ENCODE results near the gene CLASP1. TPM values are rescaled to one million over a fixed set of nuclear protein-coding genes. Genes with fewer than 3 reads are reported as not detected.
"Not testable (repeated sequence)": the region's sequence is repeated elsewhere in the genome, so short reads cannot be mapped to it uniquely, and the experiment has no call there.

Gene CLASP1
- total RNA-seq, 1 experiment from 2014 or later, result 30.8 TPM

DNA sequence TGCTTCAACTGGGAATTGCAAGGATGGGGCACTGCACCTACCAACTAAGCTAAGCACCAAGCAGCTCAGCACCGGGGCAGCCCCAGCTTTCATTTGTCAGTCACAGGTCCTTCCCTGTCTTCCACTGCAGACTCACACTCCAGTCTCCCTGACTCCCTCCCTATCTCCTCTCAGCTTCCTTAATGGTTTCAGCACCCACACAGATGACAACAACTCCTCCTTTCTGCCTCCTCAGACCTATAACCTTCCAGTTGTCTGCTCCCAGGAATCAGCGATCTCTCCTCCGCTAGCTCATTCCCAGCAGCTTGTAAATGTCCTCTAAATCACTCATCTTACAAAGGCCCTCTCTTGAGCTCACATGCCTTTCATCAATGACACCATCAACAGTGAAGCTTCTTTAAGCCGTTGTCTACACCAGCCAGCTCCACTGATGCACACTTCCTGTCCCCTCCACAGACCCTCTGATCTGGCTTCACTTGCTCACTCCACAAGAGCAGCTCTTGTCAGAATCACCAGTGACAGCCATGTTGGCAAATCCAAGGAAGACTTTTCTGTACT is 32.1 kb downstream of the CLASP1 start:
- DNase-seq (ENCODE audit: low read depth), result peak; percentile 67

DNA sequence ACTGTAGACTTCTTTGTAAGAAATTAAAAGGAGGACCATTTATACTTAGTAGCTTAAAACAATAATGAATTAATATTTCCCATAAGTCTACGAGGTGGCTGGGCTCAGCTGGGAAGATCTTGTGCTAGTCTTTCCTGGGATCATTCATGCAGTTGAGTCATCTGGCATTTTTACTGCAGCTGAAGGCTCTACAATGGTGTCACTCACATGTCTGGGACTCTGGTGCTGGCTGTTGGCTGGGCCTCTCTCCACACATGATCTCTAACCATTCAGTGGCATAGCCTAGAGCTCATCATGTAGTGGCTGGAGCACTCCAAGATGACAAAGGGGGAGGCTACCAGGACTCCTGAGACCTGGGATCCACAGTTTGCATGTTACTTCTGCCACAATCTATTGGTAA is 35.5 kb downstream of the CLASP1 start:
- peak; percentile 36 for DNase-seq (ENCODE audit: low read depth)

- no peak for DNase-seq (ENCODE audit: low read depth)
Observed at GRCh38 chr2:121613152-121613551, 36.1 kb downstream of the CLASP1 start.

DNA sequence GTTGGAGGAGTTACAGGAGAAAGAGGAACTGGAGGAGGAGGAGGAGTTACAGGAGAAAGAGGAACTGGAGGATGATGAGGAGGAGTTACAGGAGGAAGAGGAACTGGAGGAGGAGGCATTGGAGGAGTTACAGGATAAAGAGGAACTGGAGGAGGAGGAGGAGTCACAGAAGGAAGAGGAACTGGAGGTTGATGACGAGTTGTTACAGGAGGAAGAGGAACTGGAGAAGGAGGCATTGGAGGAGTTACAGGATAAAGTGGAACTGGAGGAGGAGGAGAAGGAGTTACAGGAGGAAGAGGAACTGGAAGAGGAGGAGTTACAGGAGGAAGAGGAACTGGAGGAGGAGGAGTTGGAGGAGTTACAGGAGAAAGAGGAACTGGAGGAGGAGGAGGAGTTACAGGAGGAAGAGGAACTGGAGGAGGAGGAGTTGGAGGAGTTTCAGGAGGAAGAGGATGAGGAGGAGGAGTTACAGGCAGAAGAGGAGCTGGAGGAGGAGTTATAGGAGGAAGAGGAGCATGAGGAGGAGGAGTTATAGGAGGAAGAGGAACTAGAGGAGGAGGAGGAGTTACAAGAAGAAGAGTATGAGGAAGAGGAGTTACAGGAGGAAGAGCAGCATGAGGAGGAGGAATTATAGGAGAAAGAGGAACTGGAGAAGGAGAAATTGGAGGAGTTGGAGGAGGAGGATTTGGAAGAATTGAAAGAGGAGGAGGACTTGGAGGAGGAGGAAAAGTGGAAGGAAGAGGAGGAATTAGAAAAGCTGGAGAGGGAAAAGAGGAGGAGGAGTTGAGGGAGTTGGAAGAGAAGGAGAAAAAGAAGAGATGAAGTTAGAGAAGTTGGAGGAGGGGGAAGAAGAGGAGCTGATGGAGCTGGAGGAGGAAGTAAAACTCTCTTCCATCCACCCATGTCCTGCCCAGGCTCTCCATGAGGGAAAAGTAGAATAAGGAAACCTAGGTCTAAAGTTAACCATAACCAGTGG is 37.2 kb downstream of the CLASP1 start:
- no peak for DNase-seq (ENCODE audit: low read depth)

GRCh38 chr2:121611048-121611649 is 38.1 kb downstream of the CLASP1 start:
- DNase-seq (ENCODE audit: low read depth), result not testable (repeated sequence)

GRCh38 chr2:121610487-121610874 is 38.8 kb downstream of the CLASP1 start:
- DNase-seq (ENCODE audit: low read depth), result not testable (repeated sequence)

GRCh38 chr2:121608967-121609366 is 40.3 kb downstream of the CLASP1 start:
- no peak for DNase-seq (ENCODE audit: low read depth)

GRCh38 chr2:121608367-121608766 is 40.9 kb downstream of the CLASP1 start:
- DNase-seq (ENCODE audit: low read depth), result no peak

DNA sequence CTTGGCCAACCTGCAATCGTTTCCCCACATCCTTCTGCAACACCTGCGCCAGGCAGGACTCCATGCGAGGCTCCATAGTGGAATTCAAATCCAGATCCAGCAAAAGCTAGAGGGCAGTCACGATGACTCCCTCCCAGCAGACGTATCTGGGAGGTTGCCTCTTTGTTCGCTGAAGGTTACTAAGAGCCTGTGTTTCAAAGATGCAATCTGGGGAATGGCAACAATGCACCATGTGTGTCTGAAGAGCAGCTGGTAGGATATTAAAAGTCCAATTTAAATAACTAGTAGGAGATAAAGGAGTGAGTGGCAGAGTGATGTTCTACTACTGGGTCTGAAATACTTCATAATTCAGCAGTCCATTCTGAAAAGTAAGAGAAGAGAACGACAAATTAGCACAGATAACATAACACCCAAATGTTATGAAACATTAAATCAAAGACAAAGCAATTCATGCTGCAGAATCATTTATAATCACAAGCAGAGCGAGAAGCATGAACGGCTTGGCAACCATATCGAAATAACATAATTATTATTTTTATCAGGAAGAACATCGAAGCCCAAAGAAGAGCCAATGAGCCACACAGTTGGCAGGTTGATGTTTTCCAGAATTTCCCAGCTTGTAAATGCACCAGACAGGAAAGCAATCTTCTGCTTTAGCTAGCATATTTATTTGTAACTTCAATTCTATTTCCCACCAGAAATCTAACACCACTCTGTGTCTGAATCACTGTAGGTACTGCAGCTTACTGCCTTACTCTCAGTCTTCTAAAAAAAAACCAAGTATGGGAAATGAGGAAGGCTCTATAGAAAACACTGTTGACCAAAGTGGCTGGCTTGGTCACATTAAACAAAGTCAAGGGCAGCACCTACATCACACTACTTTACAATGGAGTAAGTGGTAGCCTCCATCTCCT is 43.2 kb downstream of the CLASP1 start:
- DNase-seq (ENCODE audit: low read depth), result no peak

DNA sequence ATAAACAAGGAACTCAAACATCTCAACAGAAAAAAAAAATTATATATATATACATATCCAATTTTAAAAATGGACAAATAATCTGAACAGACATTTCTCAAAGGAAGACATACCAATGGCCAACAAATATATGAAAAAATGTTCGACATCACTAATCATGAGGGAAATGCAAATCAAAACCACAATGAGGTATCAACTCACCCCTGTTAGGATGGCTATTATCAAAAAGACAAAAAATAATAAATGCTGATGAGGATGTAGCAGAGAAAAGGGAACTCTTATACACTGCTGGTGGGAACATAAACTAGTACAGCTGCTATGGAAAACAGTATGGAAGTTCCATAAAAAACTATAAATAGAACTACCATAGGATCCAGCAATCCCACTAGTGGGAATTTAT is 46.1 kb downstream of the CLASP1 start:
- no peak for DNase-seq (ENCODE audit: low read depth)

- peak; percentile 54 for DNase-seq (ENCODE audit: low read depth)
Observed at GRCh38 chr2:121599963-121600651, 49.2 kb downstream of the CLASP1 start.

- no peak for DNase-seq (ENCODE audit: low read depth)
Observed at GRCh38 chr2:121598087-121598486, 51.2 kb downstream of the CLASP1 start.

DNA sequence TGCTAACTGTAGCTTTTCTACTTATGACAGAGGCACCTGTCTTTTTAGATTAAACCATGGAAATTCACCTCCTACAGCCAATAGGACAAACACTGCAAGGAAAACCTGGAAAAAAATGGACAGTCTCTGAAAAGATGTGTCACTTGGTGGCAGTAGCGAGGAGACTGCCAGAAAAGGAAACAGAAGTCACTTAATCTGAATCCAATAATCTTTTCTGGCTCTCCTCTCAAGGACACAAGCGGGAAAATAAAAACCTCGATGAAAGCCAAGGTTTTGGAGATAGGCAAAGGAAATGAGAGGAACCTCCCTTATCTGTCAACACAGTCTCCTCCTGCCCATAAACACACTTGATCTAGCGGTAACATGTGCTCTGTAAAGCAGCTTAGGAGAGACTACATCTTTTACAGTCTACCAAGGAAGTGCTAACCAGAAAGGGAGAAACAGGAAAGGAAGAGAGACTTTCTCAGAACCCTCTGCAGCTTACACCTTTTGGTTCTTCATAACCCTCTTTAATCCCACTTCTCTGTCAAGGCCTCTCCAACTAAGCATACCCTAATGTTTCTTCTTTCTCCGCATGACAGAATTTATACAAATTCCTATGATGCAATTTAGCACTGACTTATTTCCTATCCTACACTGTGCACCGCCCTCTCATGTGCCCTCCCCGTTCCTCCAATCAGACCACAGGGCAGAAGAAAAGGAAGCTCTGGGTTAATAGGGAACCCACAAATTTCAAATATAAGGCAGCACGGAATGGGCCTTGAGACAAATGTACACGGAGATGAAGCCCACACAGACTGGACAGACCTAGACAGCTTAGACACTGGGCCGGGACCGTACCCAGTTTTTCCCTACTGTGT is 52.8 kb downstream of the CLASP1 start:
- peak; percentile 62 for DNase-seq (ENCODE audit: low read depth)

DNA sequence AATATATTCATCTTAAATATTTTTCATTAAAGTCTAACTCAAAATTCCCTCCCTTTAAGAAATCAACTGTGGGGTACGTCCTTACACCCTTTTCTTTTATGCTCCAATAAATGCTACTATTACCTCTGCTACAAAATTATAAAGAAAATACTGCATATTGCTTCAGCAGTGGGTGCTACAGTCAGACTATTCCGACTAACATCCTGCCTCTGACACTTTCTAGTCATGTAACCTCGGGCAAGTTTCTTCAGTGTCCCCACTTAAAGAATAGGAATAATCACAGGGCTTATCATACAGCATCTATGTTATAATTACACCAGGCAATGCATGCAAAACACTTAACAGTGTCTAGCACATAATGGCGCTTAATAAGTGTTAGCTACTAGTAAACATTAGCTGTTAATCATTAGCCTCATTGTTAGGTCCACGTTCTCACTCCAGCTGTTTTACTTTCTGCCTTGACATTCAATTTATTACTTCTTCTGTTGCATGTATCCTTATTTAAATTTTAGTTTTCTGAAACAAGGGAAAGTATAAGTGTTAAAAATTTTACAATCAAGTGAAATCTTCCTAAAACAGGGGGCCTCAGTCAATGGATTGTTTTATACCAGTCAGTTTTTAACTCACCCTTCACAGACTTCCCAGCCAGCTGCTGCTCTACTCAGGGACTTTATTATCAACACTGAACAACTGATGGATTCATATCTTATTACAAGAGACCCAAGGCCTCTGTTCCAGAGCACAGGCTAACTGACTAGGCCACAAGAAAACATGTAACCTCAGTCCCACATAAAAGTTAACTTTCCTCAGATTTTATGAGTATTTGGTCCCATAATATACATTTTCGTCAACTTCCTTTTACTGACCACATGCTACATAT is 54.0 kb downstream of the CLASP1 start:
- DNase-seq (ENCODE audit: low read depth), result no peak

DNA sequence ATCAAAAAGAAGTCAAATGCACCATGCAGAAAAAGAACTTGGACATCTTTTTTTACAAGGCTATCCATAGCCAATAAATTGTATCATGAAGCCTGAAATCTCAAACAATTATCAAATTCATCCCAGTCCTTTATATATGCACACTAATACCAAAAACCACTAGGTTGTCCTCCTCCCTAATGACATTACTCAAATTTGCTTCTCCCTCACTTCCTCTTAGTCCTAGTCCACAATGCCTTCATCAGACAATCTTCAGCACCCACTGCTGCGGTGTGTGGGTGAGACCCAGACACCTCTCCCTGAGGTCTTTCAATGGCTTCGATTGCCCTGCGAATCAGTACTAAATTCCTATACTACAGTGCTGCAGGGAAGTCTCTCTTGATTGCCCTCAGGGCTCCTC is 58.1 kb downstream of the CLASP1 start:
- no peak for DNase-seq (ENCODE audit: low read depth)

GRCh38 chr2:121588357-121588756 is 60.9 kb downstream of the CLASP1 start:
- DNase-seq (ENCODE audit: low read depth), result no peak

DNA sequence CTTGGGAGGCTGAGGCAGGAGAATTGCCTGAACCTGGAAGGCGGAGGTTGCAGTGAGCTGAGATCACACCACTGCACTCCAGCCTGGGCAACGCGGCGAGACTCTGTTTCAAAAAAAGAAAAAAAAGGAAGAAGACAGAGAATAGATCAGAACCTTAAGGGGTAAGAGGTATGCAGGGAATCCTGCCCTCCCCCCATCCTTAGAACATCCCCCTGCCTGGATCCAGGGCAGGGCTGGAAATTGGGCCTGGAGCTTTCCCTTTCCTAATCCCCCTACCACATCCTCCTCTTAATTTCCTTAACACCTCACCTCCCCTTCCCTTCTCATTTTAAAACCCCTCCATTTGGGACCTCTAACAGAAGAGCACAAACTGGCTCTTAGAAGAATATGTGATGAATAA is 62.1 kb downstream of the CLASP1 start:
- DNase-seq (ENCODE audit: low read depth), result no peak

- DNase-seq (ENCODE audit: low read depth), result no peak
Observed at GRCh38 chr2:121584741-121585140, 64.5 kb downstream of the CLASP1 start.

GRCh38 chr2:121583555-121583954 is 65.7 kb downstream of the CLASP1 start:
- DNase-seq (ENCODE audit: low read depth), result no peak
